ENCODE data around the gene SCRN1.

The SCRN1 gene, protein sequence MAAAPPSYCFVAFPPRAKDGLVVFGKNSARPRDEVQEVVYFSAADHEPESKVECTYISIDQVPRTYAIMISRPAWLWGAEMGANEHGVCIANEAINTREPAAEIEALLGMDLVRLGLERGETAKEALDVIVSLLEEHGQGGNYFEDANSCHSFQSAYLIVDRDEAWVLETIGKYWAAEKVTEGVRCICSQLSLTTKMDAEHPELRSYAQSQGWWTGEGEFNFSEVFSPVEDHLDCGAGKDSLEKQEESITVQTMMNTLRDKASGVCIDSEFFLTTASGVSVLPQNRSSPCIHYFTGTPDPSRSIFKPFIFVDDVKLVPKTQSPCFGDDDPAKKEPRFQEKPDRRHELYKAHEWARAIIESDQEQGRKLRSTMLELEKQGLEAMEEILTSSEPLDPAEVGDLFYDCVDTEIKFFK

DNA sequence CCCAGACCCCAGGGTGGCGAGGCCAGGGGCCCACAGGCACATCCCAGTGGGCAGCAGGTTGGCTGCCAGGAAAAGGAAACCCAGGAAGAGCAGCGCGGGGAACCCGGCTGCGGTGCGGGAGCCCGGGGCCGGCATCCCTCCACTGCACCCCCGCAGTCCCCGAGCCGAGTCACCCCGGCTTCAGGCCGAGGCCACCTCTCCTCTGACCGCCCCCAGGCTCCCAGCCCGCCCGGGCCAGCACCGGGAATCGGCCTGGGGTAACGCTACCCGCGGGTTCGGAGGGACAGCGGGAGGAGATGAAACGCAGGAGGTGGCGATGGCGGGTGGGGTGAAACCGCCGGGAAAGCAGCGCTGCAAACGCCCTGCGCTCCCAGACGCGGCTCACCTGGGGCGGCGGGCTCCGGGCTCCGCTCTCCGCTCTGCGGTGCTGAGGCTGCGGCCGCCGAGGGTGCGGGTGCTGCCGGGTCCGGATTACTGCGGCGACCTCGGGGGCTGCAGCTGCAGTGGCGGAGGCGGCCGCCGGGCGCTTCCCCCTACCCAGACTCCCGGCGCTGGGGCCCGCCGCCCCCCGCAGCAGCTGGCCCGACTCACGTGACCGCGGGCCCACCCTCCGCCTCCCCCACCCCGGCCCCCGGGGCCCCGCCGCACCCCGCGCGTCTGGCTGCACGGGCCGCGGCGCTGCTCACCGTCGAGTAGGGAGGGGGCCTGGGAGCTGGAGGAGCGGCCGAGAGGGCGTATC, at the start of gene SCRN1:
TSS of gene SCRN1 (minus strand) at position 545 of the 739 bp plus-strand sequence. CDS start 20,734 bp downstream, outside the sequence.
- no peak for DNase-seq (ENCODE audit: extremely low read depth in 1 of 2, low read depth in 1 of 2)

DNA sequence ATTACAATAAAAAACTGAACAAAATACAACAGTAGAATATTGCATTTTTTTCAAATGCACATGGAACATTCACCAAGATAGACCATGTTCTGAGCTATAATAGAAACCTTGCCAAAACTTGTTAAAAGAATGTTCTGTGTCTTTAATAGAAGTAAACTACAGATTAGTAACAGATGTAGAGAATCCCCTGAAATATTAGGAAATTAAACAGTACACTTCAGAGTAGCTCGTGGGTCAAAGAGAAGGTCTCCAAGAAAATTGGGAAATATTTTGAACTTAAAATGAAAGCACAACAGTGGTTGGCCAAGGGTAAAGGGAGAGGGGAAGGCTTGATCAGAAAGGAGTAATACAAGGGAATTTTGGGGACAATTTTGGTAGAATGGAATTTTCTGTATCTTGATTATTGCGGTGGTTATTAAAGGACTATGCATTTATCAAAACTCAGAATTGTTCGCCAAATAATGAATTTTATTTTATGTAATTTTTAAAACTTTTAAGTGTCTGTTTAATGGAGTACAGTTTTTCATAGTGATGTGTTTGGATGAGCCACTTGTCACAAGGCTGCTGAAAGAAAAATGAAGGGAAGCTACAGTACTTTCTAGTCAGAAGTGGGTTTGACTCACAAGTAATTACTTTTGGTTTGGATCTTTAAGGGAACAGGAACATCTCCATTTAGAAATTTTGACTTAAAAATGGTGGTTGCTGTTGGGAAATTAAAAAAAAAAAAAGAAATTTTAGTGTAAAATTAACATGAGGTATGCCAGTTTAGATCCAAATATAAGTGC, 48.8 kb upstream of the SCRN1 start:
- no peak for DNase-seq (ENCODE audit: extremely low read depth in 1 of 2, low read depth in 1 of 2)

DNA sequence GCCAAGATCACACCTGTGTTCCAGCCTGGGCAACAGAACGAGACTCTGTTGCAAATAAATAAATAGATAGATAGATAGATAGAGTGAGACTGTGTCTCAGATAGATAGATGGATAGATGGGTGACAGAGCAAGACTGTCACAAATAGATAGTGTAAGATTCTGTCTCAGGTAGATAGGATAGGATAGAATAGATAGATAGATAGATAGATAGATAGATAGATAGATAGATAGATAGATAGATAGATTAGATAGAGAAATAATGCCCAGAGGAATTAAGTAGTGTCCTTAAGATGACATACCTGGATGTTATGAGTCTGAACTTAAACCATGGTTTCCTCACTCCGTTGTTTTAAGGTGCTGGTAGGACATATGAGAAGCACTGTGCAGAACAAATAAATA, 46.6 kb upstream of the SCRN1 start:
- DNase-seq (ENCODE audit: extremely low read depth in 1 of 2, low read depth in 1 of 2): no peak

DNA sequence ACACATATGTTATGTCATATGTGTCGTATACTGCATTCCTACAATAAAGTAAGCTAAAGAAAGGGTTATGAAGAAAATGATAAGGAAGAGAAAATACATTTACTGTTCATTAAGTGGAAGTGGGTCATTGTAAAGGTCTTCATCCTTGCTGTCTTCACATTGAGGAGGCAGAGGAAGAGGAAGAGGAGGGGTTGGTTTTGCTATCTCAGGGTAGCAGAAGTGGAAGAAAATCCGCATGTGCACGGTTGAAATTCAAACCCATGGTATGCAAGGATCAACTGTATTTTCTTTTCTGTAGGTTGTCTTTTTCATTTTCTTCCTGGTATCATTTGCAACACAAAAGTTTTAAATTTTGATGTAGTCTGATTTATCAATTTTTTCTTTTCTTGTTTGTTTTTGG, 44.9 kb upstream of the SCRN1 start:
- DNase-seq (ENCODE audit: extremely low read depth in 1 of 2, low read depth in 1 of 2): no peak

DNA sequence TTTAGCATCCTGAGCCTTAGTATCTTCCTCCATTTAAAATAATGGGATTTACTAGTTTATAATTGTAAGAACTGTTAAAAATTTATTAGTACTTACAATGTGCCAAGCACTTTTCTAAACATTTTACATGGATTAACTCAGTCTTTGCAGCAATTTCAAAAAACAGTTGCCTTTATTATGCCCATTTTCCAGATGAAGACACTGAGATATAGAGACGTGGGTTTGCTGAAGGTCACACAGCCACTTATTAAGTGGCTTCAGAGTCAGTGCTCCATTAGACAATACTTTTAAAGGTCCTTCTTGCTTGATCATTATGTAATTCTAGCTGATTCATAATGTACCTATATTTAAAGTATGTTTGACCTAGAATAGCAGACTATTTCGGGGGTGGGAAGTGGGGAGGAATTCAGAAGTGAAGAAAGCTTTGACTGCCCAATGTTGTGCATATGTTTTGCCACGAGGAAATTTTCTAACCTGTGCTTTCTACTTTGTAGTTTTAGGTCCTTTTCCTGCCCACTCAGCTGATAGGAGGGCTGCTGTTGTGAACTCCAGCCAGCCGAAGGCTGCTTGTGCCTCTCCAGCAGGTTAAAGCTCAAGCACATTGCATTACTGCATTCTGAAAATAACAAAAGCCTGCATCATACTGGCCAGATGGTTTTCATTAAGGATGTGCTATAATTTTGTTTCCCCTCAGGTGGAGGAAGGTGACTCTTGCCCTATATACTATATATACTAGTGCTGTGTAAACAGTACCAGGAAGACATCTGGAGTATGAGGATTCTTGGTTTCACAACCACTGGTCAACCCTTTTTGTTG, 42.9 kb upstream of the SCRN1 start:
- DNase-seq (ENCODE audit: extremely low read depth in 1 of 2, low read depth in 1 of 2): no peak

DNA sequence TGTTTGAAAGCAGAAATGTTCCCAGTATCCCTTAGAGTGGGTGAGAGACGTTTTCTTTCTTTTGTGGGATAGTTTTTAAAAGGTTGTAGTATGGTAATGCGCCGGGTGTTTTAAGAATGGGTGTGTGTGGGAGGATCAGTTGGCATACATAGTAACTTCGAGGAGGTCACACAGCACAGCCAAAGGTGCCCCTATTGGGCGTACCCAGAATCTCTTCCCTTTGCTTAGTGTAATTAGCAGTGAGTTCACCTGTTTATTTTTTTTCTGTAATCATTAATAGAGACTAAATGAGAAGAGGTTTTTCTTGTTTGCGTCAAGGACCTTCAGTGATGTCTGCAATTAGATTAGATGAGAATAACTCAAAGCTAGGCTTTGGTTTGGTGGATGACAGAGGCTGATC, 40.1 kb upstream of the SCRN1 start:
- DNase-seq (ENCODE audit: extremely low read depth in 1 of 2, low read depth in 1 of 2): no peak

DNA sequence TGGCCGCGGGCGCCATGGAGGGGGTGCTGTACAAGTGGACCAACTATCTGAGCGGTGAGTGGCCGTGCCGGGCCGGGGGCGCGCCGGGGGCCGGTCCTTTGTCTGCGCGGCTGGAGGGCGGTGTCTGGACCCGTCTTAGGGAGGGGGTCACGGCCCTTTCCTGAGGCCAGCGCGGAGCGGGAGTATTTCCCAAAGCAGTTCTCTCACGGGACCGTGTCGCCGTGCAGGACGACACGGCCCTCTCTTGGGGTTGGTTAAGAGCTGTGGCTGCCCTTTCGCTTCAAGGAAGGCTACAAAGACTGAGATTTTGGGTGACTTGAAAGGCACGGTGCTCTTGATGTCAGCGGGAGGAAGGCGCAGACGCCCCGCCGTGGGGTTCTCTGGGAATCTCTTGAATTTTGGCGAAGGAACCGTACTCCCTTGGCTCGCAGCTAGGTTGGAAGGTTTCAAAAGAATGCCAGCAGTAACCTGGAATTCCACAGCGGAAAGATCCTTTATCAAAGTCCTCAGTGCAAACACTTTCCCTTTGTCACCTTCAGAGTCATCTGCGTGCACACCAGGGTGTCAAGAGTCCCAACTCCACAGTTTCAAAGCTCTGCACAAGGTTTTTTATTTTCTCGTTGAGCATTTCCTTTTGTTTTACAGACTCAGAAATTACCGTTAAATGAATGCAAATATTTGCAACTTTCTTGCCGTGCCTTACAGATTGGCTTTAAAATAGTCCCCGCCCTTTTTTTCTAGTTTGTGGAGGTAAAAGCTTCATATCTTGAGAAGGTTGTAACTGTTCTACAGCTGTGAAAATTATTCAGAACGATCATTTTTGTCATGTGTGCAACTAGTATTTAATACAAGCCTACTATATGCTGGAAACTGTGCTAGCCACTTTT, 39.4 kb upstream of the SCRN1 start:
- no peak for DNase-seq (ENCODE audit: extremely low read depth in 1 of 2, low read depth in 1 of 2)

DNA sequence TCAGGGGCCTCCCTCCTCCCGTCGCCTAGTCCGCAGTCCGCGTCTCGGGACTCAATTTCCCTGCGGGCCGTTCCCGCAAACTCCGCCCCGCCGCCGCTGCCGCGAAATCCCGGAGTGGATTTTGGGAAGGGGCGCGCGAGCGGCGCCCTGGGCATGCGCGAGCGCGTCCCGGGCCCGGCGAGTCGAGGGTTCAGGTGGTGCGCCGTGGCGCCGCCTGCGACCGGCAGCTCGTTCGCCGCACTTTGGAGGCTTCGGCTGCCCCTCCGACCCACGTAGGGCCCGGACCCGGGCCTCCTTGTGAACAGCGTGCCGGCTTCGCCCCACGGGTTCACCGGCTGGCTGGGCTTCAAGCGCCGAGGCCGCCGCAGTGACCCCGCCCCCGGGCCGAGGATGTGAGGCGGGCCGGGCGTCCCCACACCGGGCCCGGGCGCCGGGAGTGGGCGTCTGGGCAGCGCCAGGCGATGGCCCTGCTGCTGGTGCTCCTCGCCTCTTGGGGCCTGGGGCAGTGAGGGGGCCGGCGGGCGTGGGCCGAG, 38.7 kb upstream of the SCRN1 start, which contains the start of gene PLEKHA8:
TSS of gene PLEKHA8 (plus strand) at position 197 of the 533 bp plus-strand sequence. CDS start 351 bp downstream, outside the sequence.
- DNase-seq (ENCODE audit: extremely low read depth in 1 of 2, low read depth in 1 of 2): peak; percentile 74 to 85

DNA sequence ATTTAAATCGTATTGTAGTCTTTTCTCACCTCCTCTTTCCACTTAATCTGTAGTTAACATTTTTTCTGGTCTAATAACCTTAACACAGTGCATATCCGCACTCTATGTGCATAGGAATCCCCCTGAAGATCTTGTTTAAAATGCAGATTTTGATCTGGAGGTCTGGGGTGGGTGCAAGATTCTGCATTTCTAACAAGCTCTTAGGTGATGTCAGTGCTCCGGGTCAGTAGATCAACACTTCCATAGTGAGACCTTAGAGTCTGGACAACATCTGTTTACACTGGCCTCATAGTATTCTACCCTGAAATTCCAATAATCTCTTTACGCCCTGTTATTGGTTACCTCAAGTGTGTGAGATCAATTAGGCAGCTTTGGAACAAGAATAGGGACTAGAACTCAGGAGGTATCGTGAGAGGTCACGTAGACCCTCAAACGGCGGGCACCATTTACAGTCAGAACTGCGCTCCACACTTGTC, 38.2 kb upstream of the SCRN1 start:
- no peak for DNase-seq (ENCODE audit: extremely low read depth in 1 of 2, low read depth in 1 of 2)

DNA sequence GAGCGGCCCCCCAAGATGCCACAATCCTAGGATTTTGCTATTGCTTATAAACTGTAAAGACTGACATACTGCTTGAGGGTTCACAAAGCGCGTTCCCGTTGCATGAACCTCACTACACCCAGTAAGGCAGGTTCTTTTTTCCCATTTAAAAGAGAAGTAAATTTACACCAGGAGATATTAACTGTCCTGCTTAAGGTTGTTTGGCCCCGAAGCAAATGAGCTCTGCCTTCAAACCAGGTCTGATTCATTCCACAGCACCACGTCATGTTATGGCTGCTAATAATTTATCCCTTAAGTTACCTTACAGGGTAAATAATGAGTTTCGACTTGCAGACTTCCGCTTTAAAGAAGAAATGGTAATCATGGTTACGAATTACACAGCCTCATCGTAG, 37.5 kb upstream of the SCRN1 start:
- DNase-seq (ENCODE audit: extremely low read depth in 1 of 2, low read depth in 1 of 2): no peak

DNA sequence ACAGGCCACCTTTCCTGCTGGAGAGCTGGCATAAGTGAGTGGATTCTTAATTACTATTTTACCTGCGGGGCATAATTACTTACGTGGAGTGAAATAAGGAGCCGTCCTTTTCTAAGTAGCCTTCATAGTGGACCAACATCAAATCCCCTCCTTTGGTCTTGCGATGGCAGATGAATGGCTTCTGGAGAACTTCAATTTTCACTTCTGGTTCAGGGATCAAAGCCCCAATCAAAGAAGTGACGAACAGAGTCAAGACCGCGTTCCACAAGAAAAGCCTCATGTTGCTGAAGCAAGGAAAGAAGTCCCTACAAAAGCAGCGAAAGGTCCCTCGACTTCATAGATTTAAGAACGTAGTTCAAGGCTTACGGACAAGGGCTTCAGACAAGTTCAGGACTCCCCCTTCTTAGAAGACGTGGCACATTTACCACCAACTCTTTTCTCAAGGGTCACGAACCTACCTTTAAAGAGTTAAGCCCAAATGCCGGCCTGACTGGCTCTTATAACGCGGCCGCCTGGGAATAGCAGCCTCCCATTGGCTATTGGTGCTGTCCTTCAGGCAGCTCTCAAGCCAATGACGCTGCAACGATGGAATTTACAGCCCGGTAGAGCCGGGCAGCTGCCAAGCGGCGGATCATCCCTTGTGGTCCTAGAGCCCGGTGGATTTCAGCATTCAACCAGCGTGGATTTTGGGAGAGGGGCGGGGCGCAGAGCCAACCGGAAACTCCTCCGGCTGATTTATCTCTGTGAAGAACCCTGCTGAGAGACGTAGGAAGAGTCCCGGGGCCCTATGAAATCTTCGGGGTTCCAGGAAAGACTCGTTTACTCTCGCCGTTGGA, 36.8 kb upstream of the SCRN1 start, which contains the start of gene FKBP14:
TSS of gene FKBP14 (minus strand) at position 474 of the 836 bp plus-strand sequence. CDS start at position 280, 194 bp downstream.
- peak; percentile 74 to 90 for DNase-seq (ENCODE audit: extremely low read depth in 1 of 2, low read depth in 1 of 2)

DNA sequence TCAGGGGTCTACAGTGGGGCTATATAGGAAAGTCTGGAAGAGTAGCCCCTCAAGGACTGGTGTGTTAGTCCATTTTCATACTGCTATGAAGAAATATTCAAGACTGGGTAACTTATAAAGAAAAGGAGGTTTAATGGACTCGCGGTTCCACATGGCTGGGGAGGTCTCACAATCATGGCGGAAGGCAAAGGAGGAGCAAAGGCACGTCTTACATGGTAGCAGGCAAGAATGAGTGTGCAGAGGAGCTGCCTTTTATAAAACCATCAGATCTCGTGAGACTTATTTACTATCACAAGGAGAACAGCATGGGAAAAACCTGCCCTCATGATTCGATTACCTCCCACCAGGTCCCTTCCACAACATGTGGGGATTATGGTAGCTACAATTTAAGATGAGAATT, 33.9 kb upstream of the SCRN1 start:
- no peak for DNase-seq (ENCODE audit: extremely low read depth in 1 of 2, low read depth in 1 of 2)

DNA sequence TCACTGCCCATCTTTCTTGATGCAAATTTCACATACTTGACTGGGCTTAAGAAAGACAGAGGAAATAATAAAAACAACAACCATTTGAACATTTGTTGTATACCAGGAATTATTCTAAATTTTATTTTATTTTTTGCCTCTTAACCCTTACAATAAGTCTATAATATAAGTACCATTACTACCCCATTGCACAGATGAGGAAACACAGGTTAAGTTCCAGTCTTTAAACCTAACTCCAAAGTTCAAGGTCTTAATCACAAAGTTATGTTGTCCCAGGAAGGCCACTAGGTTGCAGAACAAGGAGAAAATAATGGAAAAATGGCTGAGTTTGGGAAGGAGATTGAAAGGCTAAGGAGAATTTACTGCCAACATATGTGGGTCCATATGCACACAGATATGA, 33.4 kb upstream of the SCRN1 start:
- DNase-seq (ENCODE audit: extremely low read depth in 1 of 2, low read depth in 1 of 2): no peak

DNA sequence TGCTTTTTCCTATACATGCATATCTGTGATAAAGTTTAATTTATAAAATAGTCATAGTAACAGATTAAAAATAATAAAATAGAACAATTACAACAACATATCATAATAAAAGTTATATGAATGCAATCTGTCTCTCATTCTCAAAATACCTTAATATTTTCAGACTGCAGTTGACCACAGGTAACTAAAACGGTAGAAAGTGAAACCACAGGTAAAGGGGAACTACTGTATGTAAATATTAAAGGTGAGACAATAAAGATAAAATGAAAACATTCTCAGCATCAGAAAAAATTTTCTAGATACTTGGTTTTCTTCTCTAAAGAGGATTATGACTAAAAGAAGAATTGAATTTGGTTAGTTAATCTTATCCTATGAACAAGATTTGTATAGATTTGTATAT, 30.9 kb upstream of the SCRN1 start:
- DNase-seq (ENCODE audit: extremely low read depth in 1 of 2, low read depth in 1 of 2): no peak

DNA sequence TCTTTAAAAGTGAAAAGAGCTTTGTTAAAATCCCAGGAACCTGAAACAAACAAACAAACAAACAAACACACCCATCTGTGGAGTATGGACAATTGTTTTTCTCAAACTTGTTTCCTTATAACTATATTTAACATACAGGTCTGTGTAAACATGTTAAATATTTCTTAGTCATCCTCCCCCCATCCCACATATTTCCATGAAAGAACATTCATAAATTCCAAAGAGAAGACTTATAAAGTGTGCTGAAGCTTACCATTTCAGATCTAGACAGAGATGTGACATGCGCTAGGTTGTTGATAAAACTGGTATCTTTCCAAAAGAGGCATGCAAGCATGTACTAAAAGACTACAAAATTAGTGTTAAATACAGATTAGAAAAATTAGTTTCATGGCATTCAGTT, 30.4 kb upstream of the SCRN1 start:
- DNase-seq (ENCODE audit: extremely low read depth in 1 of 2, low read depth in 1 of 2): no peak

DNA sequence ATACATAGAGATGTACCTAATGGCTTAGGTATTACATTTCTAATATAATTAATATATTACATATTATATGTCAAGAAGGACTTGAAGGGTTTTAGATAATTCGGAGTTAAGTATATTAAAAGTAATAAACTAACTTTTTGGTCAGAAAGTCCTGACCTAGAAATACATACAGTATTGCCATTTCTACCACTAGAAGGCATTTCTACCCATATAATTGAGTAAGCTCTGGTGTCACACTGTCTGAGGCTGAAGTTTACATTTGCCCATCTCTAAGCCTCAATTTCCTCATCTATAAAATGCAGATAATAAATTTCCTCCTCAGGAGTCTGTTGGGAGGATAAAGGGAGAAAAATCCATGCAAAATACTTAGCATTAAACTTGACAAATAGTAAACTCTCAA, 29.8 kb upstream of the SCRN1 start:
- no peak for DNase-seq (ENCODE audit: extremely low read depth in 1 of 2, low read depth in 1 of 2)

DNA sequence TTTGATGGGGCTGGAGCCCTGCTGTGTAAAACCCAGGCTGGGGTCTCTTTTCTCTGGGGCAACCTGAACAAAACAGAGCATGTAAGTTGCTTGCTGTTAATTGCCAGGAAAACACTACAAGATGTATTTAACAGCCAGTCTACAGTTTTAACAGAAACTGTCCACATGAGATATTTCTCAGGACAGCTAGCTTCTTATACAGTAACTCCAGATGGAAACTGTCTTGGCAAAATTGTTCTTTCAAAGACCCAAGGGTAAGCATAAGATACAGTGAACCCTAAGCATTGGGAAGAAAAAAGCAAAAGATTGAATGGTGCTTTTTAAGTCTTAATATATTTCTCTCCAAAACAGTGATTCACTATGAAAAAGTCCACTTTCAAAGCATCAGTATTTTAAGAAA, 28.9 kb upstream of the SCRN1 start:
- DNase-seq (ENCODE audit: extremely low read depth in 1 of 2, low read depth in 1 of 2): no peak

DNA sequence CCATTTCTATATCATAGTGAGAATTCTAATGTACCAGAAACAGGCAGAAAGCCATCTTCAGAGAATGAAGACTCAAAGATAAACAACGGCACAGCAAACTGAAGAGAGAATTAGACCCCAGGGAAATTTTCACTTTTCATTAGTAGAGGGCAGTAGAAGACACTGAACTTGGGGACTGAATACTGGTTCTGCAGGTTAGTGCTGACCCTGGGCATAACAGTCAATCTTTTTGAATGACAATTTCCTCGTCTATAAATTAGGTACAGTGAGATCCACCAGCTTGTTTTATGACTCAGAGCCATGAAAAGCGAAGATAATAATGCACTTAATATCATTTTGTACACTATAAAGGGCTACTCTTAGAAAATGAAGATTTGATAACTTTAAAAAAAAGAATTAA, 23.2 kb upstream of the SCRN1 start:
- no peak for DNase-seq (ENCODE audit: extremely low read depth in 1 of 2, low read depth in 1 of 2)
